ENCODE results near the gene LRRC3.
A peak's percentile ranks its signal among the peaks of the same experiment; 100 is the strongest.
"Not testable (repeated sequence)": the region's sequence is repeated elsewhere in the genome, so short reads cannot be mapped to it uniquely, and the experiment has no call there.

Gene LRRC3

GRCh38 chr21:44498280-44499210 lies 43.2 kb downstream of the LRRC3 start:
- DNase-seq: no peak

GRCh38 chr21:44499211-44499560 lies 43.9 kb downstream of the LRRC3 start:
- no peak for DNase-seq

GRCh38 chr21:44499631-44500030 lies 44.3 kb downstream of the LRRC3 start:
- DNase-seq: no peak

- no peak for DNase-seq
Observed at GRCh38 chr21:44500111-44500510, 44.8 kb downstream of the LRRC3 start.

GRCh38 chr21:44502171-44502958 lies 47.1 kb downstream of the LRRC3 start:
- DNase-seq: no peak

GRCh38 chr21:44503006-44503889 lies 47.9 kb downstream of the LRRC3 start:
- not testable (repeated sequence) for DNase-seq

- no peak for DNase-seq
Observed at GRCh38 chr21:44503901-44504399, 48.6 kb downstream of the LRRC3 start.

GRCh38 chr21:44505673-44506278 lies 50.5 kb downstream of the LRRC3 start:
- DNase-seq: no peak

- no peak for DNase-seq
Observed at GRCh38 chr21:44506279-44507255, 51.3 kb downstream of the LRRC3 start.

- DNase-seq: no peak
Observed at GRCh38 chr21:44507673-44508425, 52.5 kb downstream of the LRRC3 start.

GRCh38 chr21:44508426-44508710 lies 53.1 kb downstream of the LRRC3 start:
- DNase-seq: no peak

- DNase-seq: no peak
Observed at GRCh38 chr21:44508711-44509445, 53.6 kb downstream of the LRRC3 start.

- no peak for DNase-seq
Observed at GRCh38 chr21:44509539-44509938, 54.2 kb downstream of the LRRC3 start.

GRCh38 chr21:44510109-44510507 lies 54.8 kb downstream of the LRRC3 start:
- no peak for DNase-seq

- peak; percentile 16 for DNase-seq
Observed at GRCh38 chr21:44510508-44511218, 55.4 kb downstream of the LRRC3 start.

GRCh38 chr21:44511219-44511937 lies 56.1 kb downstream of the LRRC3 start:
- no peak for DNase-seq

Measured in fibroblast of upper back skin (primary cell).